ENCODE measurements around the gene PPM1G.
"Not testable (repeated sequence)": the region's sequence is repeated elsewhere in the genome, so short reads cannot be mapped to it uniquely, and the experiment has no call there.

PPM1G gene

DNA sequence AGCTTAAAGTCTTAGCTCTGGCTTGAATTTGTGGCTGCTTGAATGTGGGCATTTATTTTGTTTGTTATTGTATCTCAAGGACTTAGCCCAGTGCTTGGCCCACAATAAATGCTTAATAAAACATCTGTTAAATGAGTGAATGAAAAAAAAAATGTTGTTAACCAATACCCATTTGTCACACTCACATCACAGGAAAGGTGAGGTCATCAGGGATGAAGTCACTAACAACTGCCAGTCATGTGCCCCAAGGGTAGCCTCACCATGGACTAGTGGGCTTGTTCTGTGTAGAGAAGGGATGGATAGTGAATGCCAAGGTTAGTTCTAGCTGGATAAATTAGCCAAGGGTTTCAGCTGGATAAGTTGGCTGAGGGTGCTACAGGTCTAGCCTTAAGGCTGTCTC is 22.0 kb upstream of the PPM1G start:
- CTCF ChIA-PET: interaction anchor here (2.1 kb wide), 1 partner anchor 8 kb away, joined by 9 read pairs; no protein-coding TSS in a partner anchor
- DNase-seq (ENCODE audit: extremely low spot score): no peak
- no peak for TF ChIP-seq FOXM1 (IDR thresholded peaks at IDR 0.05; ENCODE audit: borderline replicate concordance)
- no peak for TF ChIP-seq TARDBP (IDR thresholded peaks at IDR 0.05)
- no peak for TF ChIP-seq CTBP1 (IDR thresholded peaks at IDR 0.05; ENCODE audit: borderline replicate concordance)
- no peak for TF ChIP-seq FOXA1 (IDR thresholded peaks at IDR 0.05)
- TF ChIP-seq ELF4 (IDR thresholded peaks at IDR 0.05): no peak
- TF ChIP-seq, protein P1, sequence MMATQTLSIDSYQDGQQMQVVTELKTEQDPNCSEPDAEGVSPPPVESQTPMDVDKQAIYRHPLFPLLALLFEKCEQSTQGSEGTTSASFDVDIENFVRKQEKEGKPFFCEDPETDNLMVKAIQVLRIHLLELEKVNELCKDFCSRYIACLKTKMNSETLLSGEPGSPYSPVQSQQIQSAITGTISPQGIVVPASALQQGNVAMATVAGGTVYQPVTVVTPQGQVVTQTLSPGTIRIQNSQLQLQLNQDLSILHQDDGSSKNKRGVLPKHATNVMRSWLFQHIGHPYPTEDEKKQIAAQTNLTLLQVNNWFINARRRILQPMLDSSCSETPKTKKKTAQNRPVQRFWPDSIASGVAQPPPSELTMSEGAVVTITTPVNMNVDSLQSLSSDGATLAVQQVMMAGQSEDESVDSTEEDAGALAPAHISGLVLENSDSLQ (IDR thresholded peaks at IDR 0.05): peak; percentile 65; the same call in 1 of the 2 replicates
- POLR2A ChIA-PET: interaction anchor here (2.1 to 8.4 kb wide), 2 partner anchors 22 to 151 kb away, joined by 5 to 135 read pairs; partner anchors contain the start of genes PPM1G and ZNF512

DNA sequence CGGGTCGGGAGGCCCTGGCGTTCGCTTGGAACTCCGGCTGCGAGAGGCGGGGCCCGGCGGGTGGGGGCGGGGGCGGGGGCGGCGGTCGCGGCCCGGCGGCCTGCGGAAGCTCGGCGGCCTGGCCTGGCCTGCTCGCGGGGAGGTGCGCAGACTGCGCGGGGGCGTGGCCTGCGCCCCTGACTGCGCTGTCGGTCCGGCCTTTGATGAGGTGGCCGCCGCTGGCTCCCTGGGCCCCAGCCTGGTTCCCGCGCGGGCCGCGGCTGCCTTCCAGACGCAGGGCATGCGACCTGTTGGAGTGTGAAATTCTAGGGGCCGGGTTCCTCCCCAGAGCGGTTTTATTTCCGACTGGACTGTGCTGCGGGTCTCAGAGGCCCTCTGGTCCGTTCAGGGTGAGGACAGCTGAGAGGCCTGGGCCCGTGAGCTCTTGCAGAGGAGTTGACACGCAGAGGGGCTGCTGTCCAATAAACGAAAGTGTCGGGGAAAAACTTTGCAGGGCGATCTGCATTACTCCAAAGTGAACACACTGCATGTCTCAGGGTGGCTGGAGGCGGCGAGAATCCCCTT is 19.7 kb upstream of the PPM1G start:
- CTCF ChIA-PET: interaction anchor here (0.9 to 3.4 kb wide), 4 partner anchors 10 to 20 kb away, joined by 3 to 12 read pairs (median 6); partner anchors contain the start of gene PPM1G
- POLR2A ChIA-PET: interaction anchor here (0.8 to 8.4 kb wide), 14 partner anchors 9 to 154 kb away, joined by 3 to 135 read pairs (median 3); partner anchors contain the start of genes GTF3C2, PPM1G, ZNF512 and ZNF513
- DNase-seq (ENCODE audit: extremely low spot score): peak; percentile 90
- TF ChIP-seq ARNT (IDR thresholded peaks at IDR 0.05): no peak
- no peak for TF ChIP-seq FOXA1 (IDR thresholded peaks at IDR 0.05)
- peak; percentile 49 for TF ChIP-seq L3MBTL2 (conservative IDR thresholded peaks at IDR 0.05)
- no peak for TF ChIP-seq CTBP1 (IDR thresholded peaks at IDR 0.05; ENCODE audit: borderline replicate concordance)

DNA sequence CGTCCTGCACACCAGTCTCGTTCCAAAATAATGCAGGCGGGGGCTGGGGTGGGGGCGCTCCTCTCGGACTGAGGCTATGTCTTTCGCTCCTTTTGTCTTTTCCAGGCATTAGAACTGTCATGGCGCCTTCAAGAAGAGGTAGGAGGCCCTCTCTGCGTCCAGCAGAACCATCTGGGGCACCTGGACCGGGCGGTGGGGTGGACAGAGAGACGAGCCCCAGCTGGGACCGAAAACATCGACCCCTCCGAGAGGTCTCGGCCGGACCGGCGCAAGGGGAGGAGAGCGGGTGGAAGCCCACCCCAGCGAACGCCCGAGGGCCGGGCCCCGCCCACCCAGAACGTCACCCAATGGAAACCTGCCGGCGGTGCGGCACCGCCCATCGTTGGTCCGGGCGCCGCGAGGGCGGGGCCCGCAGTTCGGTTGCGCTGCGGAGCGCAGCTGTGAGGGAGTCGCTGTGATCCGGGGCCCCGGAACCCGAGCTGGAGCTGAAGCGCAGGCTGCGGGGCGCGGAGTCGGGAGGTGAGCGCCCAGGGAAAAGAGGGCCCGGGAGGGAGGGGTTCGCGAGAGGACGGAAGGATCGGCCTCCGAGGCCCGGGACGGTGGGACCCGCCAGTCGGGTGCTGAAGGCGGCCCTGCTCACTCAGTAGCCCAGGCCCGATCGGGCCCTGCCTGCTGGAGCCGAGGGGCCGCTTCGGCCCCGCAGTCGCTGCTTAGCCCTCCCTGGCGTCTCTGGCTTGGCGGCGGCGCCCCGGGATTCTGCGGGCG is 19.0 kb upstream of the PPM1G start, which contains the start of gene NRBP1:
TSS of gene NRBP1 (plus strand) at position 419 of the 765 bp plus-strand sequence. CDS start 4,643 bp downstream, outside the sequence.
- CTCF ChIA-PET: interaction anchor here (0.5 to 3.4 kb wide), 3 partner anchors 17 to 36 kb away, joined by 3 to 12 read pairs (median 4); partner anchors contain the start of gene PPM1G
- no peak for TF ChIP-seq LEF1 (IDR thresholded peaks at IDR 0.05; ENCODE audit: borderline replicate concordance)
- 0 out of 2 replicates have a peak, but pooled peaks have one; percentile 40 for TF ChIP-seq HDGF (IDR thresholded peaks at IDR 0.05; ENCODE audit: borderline replicate concordance)
- peak; percentile 93; the same call in 1 of the 2 replicates for TF ChIP-seq FOXM1 (IDR thresholded peaks at IDR 0.05; ENCODE audit: borderline replicate concordance)
- peak; percentile 93 for DNase-seq (ENCODE audit: extremely low spot score)
- POLR2A ChIA-PET: interaction anchor here (0.7 to 8.4 kb wide), 13 partner anchors 9 to 71 kb away, joined by 3 to 135 read pairs (median 3); partner anchors contain the start of genes EIF2B4, GTF3C2, PPM1G and ZNF513

DNA sequence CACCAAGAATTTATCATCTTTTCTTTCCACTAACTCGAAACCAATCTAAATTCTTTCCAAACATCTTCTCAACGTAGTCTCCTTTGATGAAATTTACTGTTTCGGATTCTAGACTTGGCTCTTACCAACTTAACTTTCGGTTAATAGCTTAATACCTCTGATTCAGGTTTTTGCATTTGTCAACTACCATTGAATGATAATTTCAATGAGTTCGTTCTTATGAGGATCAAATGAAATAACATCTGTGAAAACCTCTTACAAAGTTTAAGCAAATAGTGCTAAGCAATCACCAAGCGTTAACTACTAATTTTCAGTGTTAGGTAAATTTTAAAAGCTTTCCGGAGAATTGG is 18.4 kb upstream of the PPM1G start:
- CTCF ChIA-PET: interaction anchor here (3.4 kb wide), 1 partner anchor 18 kb away, joined by 12 read pairs; the partner anchor contains the start of gene PPM1G
- POLR2A ChIA-PET: interaction anchor here (0.7 to 8.4 kb wide), 8 partner anchors 9 to 65 kb away, joined by 3 to 135 read pairs (median 4); partner anchors contain the start of genes EIF2B4, PPM1G and ZNF513
- TF ChIP-seq FOXA1 (IDR thresholded peaks at IDR 0.05) (no peak), L3MBTL2 (conservative IDR thresholded peaks at IDR 0.05) (0 out of 2 replicates have a peak, but pooled peaks have one; percentile 2), HDGF (IDR thresholded peaks at IDR 0.05; ENCODE audit: borderline replicate concordance) (no peak), NFRKB (IDR thresholded peaks at IDR 0.05) (no peak), CTBP1 (IDR thresholded peaks at IDR 0.05; ENCODE audit: borderline replicate concordance) (no peak), SP1 (IDR thresholded peaks at IDR 0.05) (no peak)
- no peak for DNase-seq (ENCODE audit: extremely low spot score)

DNA sequence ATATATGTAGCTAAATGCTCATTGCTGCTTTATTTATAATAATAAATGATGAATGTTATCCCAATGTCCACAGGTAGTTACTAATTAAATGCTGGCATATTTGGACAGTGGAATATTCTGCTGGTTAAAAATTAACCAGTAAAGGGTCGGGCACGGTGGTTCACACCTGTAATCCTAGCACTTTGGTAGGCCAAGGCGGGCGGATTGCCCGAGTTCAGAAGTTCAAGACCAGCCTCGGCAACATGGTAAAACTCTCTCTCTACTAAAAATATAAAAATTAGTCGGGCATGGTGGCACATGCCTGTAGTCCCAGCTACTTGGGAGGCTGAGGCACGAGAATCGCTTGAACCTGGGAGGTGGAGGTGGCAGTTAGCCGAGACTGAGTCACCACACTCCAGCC is 15.6 kb upstream of the PPM1G start:
- POLR2A ChIA-PET: interaction anchor here (1.8 kb wide), 1 partner anchor 15 kb away, joined by 17 read pairs; the partner anchor contains the start of gene PPM1G
- DNase-seq (ENCODE audit: extremely low spot score); CTCF ChIA-PET: not testable (repeated sequence)

DNA sequence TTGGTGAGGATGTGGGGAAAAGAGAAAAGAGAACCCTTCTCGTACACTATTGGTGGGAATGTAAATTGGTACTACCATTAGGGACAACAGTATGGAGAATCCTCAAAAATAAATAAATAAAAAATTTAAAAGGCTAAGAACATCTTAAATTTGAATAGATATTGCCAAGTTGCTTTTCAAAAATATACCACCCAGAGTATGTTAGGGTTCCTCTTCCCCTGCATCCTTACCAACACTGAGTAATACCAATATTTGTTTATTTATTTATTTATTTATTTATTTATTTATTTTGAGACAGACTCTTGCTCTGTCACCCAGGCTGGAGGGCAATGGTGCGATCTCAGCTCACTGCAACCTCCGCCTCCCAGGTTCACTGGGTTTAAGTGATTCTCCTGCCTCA is 13.6 kb upstream of the PPM1G start:
- no peak for TF ChIP-seq TARDBP (IDR thresholded peaks at IDR 0.05)
- no peak for TF ChIP-seq SP1 (IDR thresholded peaks at IDR 0.05)
- TF ChIP-seq CTBP1 (IDR thresholded peaks at IDR 0.05; ENCODE audit: borderline replicate concordance): no peak
- no peak for TF ChIP-seq LEF1 (IDR thresholded peaks at IDR 0.05; ENCODE audit: borderline replicate concordance)
- no peak for TF ChIP-seq NFRKB (IDR thresholded peaks at IDR 0.05)
- no peak for DNase-seq (ENCODE audit: extremely low spot score)
- ChIA-PET CTCF (no interaction called here), POLR2A (no interaction called here)

DNA sequence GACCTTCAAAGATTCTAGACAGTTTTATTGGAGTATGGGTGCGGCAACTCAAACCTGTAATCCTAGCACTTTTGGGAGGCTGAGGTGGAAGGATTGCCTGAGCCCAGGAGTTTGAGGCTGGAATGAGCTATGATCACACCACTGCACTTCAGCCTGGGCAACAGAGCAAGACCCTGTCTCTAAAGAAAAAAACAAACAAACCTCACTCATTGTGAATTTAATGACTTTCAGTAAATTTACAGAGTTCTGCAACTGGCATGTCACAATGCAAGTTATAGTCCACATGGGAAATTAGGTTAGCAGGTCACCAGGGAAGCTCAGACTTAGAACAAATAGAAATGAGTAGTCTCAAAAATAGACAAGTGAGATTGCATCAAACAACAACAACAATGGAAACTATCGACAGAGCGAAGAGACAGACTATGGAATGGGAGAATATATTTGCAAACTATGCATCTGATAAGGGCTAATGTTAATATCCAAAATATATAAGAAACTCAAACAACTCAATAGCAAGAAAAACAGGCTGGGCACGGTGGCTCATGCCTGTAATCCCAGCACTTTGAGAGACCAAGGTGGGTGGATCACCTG is 12.4 kb upstream of the PPM1G start:
- no peak for DNase-seq (ENCODE audit: extremely low spot score)
- POLR2A ChIA-PET: interaction anchor here (0.5 to 3.7 kb wide), 3 partner anchors 12 to 251 kb away, joined by 3 to 29 read pairs (median 3); partner anchors contain the start of gene PPM1G
- TF ChIP-seq SUZ12 (IDR thresholded peaks at IDR 0.05) (no peak), NFRKB (IDR thresholded peaks at IDR 0.05) (no peak), ARNT (IDR thresholded peaks at IDR 0.05) (no peak), SP1 (IDR thresholded peaks at IDR 0.05) (no peak), HDGF (IDR thresholded peaks at IDR 0.05; ENCODE audit: borderline replicate concordance) (no peak), FOXK2 (IDR thresholded peaks at IDR 0.05) (no peak), FOXA1 (IDR thresholded peaks at IDR 0.05) (no peak), L3MBTL2 (conservative IDR thresholded peaks at IDR 0.05) (no peak)
- CTCF ChIA-PET: no interaction called here

DNA sequence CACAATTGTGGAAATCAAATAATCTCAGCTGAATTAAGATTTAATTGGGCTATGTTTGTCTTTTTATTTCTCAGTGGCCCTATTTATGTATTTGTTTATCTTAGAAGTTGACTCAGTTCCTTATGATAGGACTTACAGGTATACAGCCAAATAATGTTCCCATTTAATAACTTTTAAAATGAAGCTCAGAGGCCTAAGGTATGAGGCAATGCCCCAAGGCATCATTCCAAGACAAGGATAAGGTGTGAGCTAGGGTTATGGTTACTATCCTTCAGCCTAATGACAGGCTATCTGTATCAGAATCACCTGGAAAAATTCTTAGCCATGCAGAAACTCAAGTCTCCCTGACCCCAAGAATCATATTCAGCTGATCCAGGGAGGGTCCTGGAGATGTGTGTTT is 11.6 kb upstream of the PPM1G start:
- no peak for DNase-seq (ENCODE audit: extremely low spot score)
- TF ChIP-seq FOXM1 (IDR thresholded peaks at IDR 0.05; ENCODE audit: borderline replicate concordance) (no peak), ZNF384 (IDR thresholded peaks at IDR 0.05) (no peak), FOXA1 (IDR thresholded peaks at IDR 0.05) (no peak), L3MBTL2 (conservative IDR thresholded peaks at IDR 0.05) (no peak), FOXK2 (IDR thresholded peaks at IDR 0.05) (no peak), HDGF (IDR thresholded peaks at IDR 0.05; ENCODE audit: borderline replicate concordance) (no peak), TARDBP (IDR thresholded peaks at IDR 0.05) (no peak), CTBP1 (IDR thresholded peaks at IDR 0.05; ENCODE audit: borderline replicate concordance) (no peak), ELF4 (IDR thresholded peaks at IDR 0.05) (no peak), LEF1 (IDR thresholded peaks at IDR 0.05; ENCODE audit: borderline replicate concordance) (no peak)
- TF ChIP-seq, protein P1 (IDR thresholded peaks at IDR 0.05): no peak
- CTCF ChIA-PET: no interaction called here
- POLR2A ChIA-PET: interaction anchor here (0.5 to 3.7 kb wide), 2 partner anchors 11 to 250 kb away, joined by 3 to 29 read pairs; partner anchors contain the start of gene PPM1G
